NCI-H82 treated with DMSO at 0.1 percent for 48 hours (cell line): ENCODE data around the gene OR2H2.

Experiments
- DNase-seq: peaks from one replicate; lab custom pipeline; 2025; ENCODE audit not compliant: unreplicated experiment; lab: John Stamatoyannopoulos, UW

Gene OR2H2

DNA sequence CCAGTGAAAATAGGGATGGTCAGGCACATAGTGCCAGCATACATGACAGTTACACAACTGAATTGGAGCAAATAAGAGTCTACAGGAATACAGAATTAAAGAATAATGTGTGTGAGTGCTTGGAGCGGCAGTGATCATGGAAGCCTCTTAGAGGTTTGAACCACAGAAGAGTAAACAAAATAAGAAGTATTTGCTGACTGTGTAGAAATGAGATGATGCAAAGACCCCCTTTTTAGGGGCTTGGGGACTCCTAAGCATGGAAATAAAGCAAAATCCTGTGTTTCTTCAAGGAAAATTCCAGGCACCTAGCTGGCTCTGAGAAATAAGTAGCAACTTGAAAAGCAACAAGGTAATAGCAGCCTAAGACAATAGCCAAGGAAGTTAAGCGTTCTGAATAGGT, 6.8 kb downstream of the OR2H2 start:
- no peak for DNase-seq

DNA sequence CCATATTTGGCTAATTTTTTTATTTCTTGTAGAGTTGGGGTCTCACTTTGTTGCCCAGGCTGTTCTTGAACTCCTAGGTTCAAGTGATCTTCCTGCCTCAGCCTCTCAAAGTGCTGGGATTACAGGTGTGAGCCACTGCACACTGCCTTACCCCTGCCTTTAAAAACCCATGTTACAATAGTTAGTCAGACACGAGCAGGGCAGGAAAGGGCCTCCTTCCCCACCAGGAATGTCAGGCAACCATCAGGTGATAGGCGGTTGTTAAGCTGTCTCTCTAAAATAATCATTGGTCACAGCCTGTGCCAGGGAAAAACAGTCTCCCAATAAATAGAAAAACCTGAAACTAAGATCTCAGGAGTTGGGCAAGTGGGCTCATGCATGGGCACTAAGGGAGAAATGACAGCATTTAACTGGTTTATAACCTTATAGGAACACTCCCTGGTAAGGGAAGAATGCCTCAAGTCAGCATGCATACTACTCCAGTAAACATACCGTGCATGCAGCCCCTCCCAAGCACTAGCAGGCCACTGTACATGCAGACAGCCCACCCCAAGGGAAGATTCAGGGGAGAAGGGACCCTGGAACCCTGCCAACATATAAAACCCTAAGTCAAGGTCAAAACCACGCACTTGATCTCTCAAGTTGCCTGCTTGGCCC, 8.4 kb downstream of the OR2H2 start:
- no peak for DNase-seq

DNA sequence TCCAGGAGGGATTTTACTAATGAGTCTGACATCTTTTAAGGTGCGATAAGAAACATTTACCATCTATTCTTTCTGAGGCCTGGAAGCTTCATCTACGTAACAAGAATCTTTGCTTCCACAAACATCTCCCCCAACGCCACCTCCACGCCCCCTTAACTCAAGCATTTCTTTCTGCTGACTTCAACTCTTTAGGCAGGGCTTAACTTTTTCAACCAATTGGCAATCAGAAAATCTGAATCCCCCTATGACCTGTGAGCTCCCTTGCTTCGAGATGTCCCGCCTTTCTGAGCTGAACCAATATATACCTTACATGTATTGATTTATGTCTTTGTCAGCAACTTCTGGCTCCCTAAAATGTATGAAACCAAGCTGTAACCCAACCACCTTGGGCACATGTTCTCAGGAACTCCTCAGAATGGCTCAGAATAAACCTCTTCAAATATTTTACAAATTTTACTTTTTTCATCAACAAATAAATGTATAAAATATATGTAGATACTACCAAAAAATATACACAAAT, 11.5 kb downstream of the OR2H2 start:
- DNase-seq, result no peak

DNA sequence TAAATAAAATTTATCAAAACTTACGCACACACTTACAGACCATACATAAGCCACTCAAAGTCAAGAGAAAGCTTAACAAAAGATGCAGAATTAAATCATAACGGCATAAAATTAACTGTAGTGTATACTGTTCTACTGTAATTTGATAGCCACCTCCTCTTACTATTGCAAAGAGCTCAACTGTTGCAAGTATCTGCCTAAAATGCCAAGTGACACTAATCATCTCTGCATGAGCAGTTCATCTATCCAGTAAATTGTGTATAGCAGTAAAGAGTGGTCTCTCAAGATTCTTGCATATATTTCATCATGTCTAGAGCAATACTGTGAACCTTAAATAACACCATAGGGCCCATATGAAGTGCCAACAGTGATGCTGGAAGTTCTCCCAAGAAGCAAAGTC, 12.3 kb downstream of the OR2H2 start:
- DNase-seq, result no peak

DNA sequence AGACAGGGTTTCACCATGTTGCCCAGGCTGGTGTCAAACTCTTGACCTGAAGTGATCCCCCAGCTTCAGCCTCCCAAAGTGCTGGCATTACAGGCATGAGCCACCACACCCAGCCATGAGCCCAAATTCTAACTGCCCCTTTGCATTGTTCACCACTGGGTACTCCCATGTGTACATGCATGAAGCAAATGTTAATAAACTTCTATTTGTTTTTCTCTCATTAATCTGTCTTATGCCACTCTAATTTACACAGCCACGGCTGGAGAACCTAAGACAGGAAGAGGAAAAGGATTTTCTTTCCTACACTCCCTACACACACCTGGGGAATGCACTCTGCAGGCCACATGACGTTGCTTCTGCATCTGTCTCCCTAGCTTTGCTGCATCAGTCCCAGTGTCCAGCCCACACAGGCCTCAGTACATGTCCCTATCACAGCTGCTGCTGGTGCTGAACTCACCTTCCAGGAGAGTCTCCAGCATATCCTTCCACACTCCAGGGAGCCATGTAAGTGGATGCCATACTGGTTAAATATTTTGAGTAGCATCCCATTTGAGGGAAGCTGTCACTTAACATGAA, 13.3 kb downstream of the OR2H2 start:
- no peak for DNase-seq

DNA sequence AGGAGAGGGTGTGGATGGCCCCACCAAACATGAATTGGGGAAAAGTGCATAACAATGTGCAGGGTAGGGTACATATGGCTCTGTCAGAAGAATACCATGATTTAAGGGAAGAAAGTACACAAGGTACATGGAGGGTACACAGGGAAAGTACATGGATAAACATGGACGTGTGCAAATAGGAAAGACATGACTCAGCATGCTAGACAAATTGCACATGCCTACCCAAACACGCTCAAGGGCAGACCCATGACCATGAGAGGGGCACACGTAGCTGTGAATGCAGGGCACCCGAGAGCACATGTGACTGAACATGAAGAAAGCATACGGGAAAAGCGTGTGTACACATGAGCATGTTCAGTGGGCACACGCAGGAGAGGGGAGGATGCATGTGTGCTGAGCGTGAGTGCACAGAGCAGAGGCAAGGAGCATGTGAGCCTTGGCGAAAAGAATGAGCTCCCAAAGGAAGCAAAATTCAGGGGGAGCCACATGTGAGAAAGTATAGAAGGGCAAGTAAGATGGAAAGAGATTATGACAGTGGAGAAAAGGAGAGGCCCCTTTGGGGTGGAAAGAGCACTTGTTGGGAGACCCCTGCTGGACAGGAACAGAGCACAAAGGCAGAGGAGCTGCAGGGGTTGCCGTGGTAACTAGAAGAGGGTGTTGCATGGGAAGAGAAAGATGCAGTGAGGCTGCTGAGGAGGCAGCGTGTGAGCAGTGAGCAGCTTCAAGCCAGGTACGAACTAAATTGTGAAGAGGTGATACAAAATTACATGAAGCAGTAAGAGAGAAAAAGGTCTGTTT, 17.8 kb downstream of the OR2H2 start:
- DNase-seq, result no peak

DNA sequence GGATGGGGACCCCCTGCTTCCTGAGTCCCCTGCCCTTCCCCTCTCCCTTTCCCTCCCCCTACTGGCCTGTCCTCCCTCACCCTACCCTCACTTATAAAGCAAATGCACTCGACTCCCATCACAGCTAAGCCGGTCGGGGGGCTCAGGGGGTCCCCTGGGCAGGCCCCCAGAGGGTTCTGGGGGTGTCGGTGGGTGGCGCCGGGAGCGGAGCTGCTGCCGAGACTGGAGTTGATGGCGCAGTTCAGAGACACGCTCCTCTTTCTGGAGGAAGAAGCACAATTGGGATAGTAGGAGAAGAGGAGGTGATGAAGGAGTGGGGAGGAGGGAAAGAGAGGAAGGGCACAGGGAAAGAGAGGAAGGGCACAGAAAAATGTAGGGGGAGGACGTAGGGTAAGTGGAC, 18.5 kb downstream of the OR2H2 start:
- no peak for DNase-seq

DNA sequence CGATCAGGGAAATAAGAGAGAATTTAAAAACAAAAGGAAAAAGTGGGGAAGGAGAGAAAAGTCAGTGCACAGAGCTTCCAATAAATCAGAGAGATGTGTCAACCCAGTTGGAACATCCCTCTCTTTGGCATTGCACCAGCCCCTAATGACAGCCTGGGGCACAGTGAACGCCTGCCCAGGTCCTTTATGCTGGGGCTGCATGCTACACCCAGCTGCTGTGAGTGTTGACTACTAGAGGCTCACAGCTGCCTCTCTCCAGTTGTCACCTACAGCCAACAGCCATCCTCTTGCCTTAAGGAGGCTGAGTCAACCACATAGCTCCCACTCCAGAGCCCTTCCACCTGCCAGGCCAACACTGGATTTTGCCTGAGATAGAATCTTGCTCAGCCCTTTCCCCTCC, 19.0 kb downstream of the OR2H2 start:
- no peak for DNase-seq

DNA sequence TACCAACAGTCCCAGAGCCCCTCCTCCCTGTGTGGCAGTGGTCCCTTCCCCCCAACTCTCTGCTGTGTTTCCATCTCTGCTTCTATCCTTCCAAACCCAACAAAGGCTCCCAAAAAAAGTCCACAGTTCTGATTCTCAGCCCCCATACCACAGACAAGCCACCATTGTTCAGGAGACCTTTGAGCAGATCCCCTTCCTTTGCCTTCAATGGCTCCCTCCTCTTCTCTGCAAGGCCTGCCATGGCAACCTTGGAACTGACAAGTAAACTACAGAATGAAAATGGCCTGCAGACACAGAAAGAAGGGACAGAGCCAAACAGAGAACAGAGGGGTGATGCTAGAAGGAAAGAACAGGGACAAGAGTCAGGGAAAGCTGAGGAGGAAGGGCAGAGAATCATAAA, 23.2 kb downstream of the OR2H2 start:
- no peak for DNase-seq

DNA sequence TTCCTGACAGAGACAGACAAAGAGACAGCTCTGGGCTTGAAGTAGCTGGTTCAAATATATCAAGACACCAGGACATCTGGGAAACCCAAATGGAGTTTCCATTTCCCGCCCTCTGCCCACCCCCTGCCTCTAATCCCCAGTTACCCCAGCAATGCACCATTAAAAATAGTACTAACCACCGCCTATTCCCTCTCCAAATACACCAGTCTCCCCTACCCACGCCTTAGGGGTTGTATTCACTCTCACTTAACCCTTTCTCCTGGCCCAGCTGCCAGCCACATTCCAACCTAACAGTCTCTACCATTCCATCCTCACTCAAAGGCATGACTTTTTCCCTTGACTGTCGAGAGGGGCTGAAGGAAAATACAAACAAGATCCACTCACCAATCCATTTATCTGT, 25.6 kb downstream of the OR2H2 start:
- DNase-seq, result no peak

DNA sequence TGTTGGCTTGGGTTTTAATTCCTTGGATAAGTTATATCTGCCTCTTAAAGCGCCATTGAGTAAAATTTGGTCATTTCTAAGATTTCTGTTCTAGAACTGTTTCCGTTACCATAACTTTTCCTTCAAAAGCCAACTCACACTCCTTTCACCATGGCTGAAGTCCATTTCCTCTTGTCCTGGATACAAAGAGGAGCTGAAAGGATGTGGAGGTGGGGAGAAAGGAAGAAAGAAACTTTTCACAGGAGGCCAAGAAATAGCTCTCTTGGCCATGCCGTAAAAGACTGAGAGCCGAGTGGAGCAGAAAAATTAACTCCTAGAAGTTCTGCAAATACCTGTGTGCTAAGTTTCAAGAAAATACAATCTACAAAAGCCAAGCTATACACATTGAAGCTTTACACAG, 26.5 kb downstream of the OR2H2 start:
- no peak for DNase-seq

DNA sequence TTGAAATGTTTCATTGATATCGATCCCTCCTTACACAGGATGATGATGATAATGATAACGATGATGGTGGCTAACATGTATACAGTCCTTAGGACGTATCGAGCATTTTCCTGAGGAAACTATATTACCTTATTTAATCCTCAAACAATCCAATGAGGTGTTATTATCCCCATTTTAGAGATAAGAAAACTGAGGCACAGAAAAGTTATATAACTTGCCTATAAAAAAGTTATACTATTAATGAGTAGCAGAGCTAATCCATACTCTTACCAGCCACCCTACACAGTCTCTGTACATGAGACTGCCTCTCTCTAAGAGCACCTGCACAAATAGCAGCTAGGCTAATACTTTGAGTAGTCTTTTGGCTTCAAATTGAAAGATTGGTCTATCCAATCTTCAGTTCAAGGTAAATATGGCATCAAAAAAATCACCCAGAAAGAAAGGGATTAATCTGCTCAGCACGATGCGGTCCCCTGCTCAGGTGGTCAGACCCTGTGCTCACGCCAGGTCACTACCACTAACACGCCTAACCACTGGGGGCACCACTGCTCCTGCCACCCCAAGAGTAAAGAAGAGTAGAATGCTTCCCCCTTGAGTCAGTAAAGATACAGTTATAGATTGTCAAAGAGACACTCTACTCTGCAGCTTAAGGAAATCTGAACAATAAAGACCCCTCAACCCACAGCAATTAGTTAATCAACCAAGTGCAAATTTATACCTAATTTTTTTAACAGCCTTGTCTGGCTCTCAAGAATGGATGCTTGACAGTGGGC, 33.0 kb downstream of the OR2H2 start:
- no peak for DNase-seq

DNA sequence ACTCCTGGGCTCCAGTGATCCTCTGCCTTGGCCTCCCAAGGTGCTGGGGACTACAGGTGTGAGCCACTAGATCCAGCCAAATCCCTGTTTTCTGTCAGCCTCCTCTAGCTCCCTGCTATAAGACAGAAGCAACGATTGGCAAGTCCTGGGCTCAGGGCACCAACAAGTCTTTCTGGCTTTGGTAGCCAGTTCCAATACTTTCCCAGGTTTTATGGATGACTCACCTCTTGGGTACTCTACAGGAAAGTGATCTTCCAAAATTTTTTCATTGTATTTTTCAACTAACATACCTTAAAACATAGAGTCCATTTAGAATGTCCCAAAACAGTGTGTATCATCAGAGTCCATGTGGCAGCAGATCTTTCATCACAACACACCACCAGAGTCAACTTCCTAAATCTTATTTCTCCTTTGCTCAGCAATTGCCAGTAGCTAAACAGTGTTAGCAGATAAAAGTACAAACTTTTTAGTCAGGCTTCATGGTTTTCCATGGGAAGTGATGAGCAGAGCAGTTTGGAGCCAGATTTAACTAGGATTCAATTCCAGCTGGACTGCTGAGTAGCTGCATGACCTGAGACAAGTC, 34.7 kb downstream of the OR2H2 start:
- no peak for DNase-seq

DNA sequence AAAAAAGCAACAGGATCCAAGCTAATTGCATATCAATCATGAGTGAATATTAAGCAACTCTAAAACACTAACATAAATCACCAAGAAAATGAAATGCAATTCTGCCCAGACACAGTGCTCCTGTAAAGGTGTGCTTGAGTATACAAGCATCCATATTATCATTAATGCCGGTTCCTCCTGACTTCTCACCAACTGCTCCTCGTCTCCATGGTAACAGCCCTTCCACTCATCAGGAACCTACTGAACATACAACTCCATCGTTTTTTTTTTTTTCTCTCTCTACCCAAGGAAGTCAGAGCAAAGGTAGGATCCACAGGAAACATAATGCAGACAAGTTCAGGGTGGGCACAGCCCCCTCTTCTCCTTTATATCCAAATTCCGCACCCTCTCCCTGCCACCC, 35.7 kb downstream of the OR2H2 start:
- DNase-seq, result no peak

DNA sequence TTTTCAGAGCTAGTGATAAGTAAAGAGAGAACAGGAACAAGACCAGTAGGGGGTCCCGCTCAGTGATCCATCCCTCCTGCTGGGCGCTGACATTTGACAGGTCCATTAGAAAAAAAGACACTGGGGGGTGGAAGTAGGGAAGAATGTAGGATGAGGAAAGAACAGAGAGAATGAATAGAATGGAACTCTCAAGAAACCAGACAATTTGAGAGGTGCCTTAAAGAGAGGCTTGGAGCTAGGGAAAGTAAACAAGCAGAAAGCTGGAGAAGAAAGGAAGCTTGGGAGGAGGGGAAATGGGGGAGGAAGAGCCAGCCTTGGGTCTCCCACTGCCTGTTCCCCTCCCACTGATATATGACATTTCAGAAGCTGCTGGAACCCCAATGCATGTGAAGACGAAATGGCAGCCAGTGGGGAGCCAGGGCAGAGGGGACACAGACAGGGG, 39.6 kb downstream of the OR2H2 start:
- no peak for DNase-seq

DNA sequence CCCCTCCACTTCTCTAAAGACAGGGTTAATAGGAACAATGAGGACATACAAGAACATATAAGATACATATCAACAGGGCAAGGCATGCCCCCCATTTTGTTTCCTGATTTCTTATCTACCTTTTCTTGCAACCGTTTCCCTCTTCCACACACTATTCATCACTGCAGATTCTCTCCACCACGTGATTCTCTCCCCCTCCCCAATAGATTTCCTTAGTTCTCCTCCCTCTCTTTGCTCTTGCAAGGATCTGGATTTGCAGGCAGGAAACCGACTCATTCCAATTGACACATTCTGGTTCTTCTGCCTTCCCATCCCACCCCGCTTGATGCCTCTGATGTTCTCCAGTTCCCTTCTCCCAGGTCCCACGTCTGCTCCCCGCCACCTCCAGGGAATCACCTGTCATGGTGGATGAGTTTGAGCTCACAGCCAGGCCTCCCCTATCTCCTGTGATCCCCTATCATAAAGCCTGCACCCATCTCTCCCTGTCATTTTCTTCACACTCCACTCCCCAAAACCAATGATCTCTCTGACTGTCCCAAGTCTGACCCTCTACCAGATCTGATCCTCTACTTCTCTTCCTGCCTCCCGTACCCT, 40.5 kb downstream of the OR2H2 start:
- no peak for DNase-seq

DNA sequence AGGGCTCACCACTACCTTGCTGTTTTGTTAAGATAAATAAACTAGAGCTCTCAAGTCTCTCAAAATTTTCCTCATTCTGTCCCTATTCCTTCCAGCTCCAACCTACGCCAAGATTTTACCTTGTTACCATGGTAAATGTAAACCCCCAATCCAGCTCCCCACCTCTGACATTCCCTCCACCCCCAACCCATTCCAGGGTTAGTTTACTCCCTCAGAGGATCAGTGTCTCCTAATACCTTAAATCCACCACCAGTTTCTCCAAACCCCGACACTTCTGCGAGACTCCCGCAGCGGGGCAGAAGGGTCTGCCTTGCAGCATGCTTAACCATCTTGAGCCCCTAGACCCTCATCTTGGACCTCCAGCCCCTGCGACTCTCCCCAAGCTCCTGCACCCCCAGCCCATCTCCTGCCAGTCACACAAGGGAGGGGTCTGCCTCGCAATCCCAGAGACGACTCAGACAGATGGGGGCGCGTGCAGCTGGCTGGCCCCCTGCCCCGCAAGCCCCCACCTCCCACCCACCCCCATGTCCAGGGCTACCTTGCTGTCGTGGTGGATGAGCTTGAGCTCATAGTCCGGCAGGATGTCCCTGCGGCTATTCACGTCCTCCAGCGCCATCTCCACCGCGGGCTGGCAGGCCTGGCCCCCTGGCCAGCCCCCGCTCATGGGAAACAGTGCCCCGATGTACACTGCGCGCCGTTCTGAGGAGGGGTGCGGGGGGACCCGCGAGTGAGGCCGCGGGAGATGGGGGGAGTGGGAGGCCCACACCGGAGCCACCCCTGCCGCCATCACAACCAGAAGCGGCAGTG, 42.2 kb downstream of the OR2H2 start:
- no peak for DNase-seq

DNA sequence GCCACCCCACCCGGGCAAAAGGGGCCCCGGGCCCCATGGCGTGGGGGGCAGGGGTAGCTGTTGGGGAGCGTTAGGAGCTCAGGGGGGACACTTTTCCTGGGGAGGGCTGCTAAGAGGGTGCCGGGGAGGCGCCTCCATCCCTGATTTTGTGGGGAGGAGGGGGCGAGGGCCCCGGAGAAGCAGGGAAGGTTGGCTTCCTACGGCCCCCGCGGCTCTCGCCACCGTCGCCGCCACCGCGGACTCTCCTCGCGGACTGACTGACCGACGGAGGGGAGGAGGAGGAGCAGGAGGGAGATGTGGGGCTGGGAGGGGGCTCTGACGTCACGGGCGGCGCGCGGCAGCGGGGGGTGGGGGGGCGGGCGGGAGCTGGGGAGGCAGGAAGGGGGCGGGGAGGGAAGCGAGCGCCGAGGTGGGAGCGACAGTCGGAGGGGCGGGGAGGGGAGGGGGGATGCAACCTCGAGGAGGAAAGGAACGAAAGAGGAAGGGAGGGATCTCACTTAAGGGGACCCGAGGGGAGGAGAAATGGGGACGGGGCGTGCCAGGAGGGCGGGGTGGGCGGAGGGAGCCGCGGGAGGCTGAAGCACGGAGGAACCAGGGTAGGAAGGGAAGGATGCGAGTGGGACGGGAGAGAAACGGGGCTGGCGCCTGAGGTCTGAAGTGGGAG, 43.0 kb downstream of the OR2H2 start:
- DNase-seq, result peak; percentile 77
